Retinal pigment epithelial cell (primary cell): ENCODE results near the gene KCNK5.

Experiments used
- DNase-seq: peaks from one replicate; pipeline ENCODE4 v3.0.0-alpha.2; 2010; ENCODE audit warnings: low read depth
- H3K4me3 ChIP-seq: 2 replicates; pipeline ENCODE4 v1.5.1; 2011; ENCODE audit warnings: mild to moderate bottlenecking, low read length, control low read depth, moderate library complexity
- TF ChIP-seq, protein P1 (sequence below): conservative IDR thresholded peaks from 2 replicates; pipeline ENCODE4 v1.5.1; 2011; ENCODE audit warnings: low read depth, low read length, control low read depth, inconsistent platforms

KCNK5 gene

DNA sequence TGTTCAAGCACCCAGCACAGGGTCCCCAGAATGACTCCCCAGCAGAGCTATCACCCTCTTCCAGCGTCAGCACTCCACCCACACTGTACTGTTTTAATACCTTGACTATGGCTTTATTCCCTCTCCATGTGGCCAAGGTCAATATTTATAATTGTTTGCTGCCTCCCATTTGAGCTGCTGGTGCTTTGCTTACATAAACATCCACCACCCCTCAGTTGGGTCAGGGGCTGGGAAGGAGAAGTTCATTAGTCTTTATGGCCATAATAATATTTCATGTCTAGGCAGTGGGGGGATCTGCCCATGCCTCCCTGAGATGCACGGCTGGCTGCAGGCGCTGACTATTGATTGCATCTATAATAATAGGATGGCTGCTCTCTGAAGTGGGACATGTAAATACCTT is 72.5 kb downstream of the KCNK5 start:
- TF ChIP-seq, protein P1, sequence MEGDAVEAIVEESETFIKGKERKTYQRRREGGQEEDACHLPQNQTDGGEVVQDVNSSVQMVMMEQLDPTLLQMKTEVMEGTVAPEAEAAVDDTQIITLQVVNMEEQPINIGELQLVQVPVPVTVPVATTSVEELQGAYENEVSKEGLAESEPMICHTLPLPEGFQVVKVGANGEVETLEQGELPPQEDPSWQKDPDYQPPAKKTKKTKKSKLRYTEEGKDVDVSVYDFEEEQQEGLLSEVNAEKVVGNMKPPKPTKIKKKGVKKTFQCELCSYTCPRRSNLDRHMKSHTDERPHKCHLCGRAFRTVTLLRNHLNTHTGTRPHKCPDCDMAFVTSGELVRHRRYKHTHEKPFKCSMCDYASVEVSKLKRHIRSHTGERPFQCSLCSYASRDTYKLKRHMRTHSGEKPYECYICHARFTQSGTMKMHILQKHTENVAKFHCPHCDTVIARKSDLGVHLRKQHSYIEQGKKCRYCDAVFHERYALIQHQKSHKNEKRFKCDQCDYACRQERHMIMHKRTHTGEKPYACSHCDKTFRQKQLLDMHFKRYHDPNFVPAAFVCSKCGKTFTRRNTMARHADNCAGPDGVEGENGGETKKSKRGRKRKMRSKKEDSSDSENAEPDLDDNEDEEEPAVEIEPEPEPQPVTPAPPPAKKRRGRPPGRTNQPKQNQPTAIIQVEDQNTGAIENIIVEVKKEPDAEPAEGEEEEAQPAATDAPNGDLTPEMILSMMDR = no peak
- no peak overlapping the region for H3K4me3 ChIP-seq
- DNase-seq = no peak

DNA sequence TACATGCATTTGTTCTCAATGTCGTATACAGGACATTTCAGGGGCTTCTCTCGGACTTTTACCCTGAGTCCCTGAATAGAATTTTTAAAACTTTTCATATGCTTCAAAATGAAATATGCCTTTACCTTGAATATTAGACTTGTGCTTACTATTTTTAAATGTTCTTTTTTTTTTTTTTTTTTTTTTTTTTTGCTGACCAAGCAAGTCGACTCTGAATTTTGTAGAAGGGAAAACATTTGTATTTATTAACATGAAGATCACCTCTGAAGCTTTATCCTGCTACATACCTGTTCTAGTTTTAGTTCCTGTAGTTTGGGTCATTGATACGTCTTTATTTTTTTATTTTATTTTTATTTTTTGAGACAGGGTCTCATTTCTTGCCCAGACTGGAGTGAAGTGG is 74.6 kb downstream of the KCNK5 start:
- DNase-seq = no peak
- TF ChIP-seq, protein P1 = no peak
- no peak overlapping the region for H3K4me3 ChIP-seq

DNA sequence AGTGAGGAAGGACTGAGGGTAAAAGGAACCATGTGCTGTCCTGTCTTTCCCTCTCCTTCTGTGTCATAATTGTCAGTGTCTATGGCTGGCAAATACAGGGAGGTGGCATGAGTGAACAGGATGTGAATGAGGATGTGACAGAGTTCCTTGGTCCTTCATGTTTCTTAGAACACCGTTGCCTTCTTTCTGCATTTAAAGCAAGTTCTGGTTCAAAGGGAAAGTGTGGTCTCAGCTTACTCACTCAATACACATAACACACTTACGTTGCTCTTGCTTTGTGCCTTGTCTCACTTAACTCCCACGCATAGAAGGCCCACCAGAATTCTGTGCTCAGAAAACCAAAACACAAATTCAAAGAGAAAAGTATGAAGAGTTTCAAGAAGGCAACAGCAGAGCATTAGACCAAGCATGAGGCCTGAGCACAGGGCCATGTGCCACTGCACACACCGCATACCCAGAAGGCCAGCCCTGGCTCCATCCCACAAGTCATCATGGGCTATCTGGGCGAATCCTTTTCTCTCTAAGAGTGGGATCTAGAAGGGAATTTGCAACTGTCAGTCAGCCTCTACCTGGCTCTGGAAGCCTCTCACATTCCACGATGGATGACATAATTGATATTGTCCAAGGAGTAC is 75.4 kb downstream of the KCNK5 start:
- TF ChIP-seq, protein P1 = no peak
- DNase-seq = no peak
- no peak overlapping the region for H3K4me3 ChIP-seq

DNA sequence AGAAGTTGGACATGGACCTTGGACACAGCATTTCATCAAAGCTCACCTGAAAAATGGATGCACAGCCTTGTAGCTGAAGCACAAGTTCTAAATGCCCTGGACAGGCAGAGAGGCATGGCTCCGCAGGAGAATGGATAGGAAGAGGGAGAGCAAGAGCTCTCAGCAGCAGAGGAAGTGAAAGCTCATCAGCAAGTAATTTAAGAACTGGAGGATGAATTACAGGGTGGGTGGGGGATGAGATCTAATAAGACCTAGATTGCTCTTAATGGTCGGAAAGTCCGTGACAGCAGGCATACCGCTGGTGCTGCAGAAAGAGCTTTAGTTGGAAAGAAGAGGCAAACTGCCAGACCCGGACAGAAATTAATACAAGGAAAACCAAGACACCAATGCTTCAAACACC is 77.0 kb downstream of the KCNK5 start:
- H3K4me3 ChIP-seq = no peak overlapping the region
- TF ChIP-seq, protein P1 = no peak
- DNase-seq = no peak

DNA sequence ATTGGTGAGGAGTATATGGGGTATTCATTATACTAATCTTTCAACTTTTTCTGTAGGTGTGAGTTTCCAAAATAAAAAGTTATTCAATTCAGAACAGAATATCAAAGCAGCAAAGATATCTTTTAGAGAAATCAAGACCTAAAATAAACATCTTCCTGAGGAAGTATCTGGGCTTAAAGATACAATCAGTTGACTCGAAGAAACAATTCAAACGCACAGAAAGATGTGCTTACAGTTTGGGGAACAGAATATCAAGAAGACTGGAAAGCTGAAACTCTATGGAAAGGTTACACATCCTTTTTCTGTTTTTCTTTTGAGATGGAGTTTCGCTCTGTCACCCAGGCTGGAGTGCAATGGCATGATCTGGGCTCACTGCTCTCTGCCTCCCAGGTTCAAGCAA is 78.1 kb downstream of the KCNK5 start:
- no peak for DNase-seq
- H3K4me3 ChIP-seq = no peak overlapping the region
- TF ChIP-seq, protein P1 = no peak

DNA sequence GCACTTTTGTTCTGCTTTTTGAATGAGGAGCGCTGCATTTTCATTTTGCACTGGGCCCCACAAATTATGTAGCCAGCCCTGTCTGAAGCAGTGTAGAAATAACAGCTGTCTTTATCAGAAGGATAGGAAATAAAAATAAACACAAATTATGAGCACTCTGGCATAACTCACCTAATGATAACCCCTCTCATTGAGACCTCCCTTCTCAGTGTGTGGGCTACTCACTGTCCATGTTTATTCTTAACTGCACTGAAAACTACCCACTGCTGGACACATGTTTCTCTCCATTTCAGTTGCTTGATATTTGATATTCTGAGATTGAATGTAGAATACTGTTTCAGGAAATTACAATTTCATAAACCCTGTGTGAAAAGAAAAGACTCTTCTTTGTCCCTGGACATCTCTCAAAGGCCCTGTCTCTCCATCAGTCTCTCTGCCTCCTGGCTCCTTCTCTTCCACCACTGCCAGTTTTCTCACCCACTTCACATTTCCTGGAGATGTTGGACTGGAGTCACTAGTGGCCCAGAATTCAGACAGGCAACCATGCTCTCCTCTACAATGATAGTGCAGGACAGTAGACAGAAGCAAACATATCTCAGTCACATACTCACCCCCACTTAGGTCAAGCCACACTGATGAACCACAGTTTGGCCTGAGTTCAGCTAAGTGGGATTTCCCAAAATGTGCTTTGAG is 84.6 kb downstream of the KCNK5 start:
- TF ChIP-seq, protein P1 = no peak
- DNase-seq = no peak
- H3K4me3 ChIP-seq = no peak overlapping the region

DNA sequence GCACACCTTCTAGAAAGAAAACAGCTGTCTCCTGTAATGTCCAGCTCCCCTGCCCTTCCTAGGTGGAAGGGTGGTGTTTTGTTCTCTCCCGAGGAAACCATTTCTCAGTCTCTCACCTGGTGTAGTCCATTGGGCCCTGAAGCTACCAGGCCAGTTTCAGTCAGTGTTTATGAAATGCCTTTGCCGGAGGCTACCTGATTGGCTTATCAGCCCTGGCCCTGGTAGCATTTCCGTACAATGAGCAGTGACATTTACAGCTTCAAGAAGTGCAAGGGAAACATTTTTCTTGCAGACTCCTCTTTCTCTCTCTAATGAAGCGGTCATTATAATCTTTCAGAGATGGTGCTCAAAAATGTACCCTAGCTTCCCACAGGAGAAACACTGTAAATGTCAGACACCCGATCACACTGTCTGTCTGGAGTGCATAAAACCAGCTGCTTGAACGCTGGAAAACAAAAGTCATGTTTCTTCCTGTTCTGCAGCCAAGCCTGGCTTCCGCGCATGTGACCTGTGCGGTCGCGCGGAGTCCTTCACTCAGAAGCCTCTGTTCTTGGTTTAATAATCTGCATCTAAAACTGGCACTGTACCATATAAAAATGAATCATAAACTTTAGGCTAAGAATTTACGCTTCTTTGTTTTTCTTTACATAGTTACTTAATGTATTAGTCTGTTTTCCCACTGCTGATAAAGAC is 85.9 kb downstream of the KCNK5 start:
- no peak overlapping the region for H3K4me3 ChIP-seq
- TF ChIP-seq, protein P1 = no peak
- DNase-seq = no peak
